GM21390 (cell line): Measurements from ENCODE around the gene REPS1.
"Not testable (repeated sequence)": the region's sequence is repeated elsewhere in the genome, so short reads cannot be mapped to it uniquely, and the experiment has no call there.

ENCODE experiments used
- ATAC-seq: cut with Tn5 transposase; IDR thresholded peaks from one replicate; pipeline ENCODE4 v1.9.1; 2021; ENCODE audit not compliant: unreplicated experiment

Gene REPS1, protein sequence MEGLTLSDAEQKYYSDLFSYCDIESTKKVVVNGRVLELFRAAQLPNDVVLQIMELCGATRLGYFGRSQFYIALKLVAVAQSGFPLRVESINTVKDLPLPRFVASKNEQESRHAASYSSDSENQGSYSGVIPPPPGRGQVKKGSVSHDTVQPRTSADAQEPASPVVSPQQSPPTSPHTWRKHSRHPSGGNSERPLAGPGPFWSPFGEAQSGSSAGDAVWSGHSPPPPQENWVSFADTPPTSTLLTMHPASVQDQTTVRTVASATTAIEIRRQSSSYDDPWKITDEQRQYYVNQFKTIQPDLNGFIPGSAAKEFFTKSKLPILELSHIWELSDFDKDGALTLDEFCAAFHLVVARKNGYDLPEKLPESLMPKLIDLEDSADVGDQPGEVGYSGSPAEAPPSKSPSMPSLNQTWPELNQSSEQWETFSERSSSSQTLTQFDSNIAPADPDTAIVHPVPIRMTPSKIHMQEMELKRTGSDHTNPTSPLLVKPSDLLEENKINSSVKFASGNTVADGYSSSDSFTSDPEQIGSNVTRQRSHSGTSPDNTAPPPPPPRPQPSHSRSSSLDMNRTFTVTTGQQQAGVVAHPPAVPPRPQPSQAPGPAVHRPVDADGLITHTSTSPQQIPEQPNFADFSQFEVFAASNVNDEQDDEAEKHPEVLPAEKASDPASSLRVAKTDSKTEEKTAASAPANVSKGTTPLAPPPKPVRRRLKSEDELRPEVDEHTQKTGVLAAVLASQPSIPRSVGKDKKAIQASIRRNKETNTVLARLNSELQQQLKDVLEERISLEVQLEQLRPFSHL

DNA sequence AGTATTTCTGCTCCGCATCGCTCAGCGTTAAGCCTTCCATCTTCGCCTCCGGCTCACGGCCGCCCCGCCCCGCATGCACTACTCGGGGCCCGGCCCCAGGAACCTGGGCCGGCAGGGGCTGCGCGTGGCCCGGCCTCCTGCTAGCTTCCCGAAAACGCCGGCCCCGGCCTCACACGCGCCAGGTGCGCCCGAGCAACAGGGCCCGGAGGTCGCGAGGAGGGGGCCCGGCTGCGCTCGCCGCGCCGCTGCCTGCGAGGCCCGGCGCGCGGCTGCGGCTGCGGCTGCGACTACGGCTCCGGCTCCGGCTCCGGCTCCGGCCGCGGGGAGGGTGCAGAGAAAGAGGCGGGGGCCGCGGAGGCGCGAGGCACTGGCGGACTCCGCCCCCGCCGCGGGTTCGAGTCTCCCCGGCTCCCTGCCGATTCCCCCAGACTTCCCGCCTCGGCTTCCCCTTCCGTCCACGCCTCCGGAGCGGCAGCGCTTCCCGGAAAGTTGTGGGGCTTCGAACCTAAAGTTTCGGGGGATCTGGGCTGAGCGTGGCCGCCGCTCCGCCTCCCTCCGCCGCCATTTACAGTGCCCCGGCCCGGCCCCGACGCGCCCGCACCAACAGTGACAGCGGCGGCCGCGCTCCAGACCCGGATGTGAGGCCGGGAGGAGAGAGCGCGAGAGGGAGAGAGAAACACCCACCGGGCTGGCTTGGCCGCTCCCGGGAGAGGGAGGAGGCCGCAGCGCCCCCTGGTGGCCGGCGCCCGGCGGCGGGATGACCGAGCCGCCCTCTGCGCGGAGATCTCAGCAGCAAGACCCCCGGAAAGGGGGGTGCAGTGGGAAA is at the start of gene REPS1:
Gene REPS1 (minus strand): TSS at position 611 of the 826 bp plus-strand sequence. CDS start 571 bp downstream, at position 40.
- peak; percentile 89 for ATAC-seq

DNA sequence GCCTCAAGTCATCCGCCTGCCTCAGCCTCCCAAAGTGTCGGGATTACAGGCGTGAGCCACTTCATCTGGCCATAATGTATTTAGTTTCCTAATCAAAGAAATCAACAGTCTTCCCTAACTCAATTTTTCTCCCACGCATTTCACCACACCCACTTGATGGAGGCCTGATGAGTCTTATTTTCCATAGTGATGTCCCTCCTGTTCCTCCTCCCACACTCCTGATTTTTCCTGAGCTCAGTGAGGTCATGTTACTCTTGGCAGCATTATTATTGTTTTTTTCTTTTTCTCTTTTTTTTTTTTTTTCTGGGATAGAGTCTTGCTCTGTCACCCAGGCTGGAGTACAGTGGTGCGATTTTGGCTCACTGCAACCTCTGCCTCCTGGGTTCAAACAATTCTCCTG is 49.4 kb upstream of the REPS1 start:
- ATAC-seq, result no peak

DNA sequence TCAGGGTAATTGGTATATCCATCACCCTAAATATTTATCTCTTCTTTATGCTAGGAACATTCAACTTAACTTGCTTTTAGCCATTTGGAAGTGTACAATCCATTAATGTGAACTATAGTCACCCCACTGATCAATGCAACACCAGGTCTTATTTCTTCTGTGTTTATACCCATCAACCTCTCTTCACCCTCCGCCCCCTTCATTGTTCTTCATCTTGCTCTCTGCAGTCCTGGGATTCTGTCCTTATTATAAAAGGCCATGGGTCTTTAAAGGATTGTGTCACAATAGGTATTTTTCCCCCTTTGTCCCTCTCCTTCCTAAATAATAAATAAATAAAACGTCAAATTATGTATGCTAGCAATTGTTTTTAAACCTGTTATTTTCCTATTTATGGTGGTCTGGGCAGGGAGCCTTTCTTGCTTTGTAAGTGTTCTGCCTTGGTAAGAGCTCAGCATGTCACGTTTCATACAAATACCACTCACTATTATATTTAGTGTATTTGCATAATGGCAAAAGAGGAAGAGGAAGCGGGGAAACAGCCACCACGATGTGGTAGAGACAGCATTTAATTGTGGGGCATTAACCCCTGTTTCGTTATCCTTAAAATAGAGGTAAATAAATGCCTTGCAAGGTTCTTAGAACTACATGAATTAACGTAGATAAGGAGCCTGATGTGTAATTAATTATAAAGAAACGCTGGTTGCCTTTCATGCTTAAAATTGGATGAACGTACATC is 42.3 kb upstream of the REPS1 start:
- ATAC-seq, result peak; percentile 38

DNA sequence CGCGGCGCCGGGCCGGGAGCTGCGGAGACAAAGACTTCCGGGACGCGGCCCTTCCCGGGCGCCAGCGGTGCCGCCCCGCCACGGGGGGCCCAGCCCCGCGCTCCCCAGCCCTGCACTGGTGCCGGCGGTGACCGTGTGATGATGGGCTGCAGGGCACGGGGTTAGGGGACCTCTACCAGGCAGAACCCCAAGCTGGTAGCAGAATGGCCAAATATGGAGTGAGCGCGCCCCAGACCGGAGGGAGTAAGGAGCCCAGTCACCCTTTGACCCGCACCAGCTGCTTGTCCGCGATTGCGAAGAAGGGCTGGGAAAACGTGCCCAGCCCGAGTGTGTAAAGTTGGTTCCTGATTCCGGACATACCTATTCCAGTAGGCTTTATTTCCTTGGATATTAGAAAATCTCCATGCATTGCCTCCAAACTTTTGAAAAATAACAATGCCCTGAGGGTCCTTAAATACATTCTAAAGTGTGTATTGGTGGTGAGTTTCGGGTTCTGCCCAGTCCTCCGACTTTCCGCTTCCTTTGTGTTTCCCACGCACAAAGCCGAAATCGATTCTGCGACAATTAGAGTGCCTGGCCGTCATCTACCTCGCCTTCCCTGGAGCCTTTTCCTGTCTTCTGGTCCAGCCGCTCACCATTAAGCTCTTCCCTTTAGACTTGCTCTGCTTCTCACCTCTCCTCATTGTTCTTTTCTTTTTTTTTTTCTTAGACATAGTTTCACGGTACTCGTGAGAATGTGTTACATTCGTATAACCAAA is 41.6 kb upstream of the REPS1 start:
- ATAC-seq, result peak; percentile 24

DNA sequence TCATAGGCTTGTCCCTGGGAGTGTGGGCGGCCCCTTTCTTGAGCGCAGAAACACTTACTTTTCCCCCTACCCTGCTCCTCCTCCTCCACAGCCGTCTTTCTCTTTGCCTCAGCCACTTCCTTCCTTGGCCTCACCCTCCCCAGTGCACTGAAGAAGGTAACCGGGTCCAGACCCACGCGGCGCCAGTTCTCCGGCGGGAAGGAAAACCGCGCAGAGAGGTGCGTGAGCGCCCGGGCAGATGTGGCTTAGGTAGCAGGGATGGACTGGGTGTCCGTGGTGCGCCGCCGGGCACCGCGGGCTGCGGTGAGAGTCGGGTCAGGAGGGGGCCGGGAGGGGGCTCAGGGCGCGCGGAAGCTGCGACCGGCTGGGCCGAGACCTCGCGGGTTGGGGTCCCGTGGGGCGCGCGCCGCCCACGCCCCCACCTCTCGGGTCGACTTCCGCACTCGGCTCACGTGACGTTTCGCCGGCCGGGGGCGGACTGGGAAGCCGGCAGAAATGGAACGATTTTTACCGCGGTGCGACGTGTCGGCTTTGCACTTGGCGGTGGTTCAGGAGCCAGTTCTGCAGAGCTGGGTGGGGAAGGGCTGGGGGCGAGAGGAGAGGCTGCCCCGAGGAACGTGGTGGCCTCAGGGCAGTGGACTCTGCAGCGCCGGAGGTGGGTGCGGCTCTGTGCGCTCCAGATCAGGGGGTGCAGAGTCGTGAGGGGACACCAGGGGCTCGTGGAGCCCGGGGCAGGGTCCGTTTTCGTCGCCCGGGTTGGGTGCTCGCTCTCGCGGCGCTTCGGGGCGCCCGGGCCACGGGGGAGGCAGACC is 40.8 kb upstream of the REPS1 start, which contains the start of gene ABRACL:
Gene ABRACL (plus strand): TSS at position 88 of the 812 bp plus-strand sequence. CDS start 5,416 bp downstream, outside the sequence.
- peak; percentile 61 for ATAC-seq

DNA sequence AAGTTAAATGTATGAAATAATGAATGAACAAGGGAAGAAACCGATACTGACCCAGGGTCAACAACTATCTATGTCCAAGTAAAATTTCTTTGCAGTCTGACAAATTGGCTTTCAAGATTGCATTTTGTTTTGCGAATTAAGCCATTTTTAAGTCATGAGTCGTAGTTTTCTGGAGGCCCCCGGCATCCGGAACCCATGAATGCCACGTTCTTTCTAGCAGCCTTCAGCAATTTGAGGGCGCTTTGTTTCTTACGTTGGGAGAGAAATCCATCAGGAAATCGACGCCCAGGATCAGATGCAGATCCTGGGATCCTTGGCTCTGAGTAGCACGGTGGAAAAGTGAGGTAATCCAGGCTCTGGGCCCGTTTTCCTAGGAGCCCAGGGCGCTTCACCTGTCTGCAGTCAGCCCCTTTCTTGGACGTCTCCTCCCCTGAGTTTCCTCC is 40.2 kb upstream of the REPS1 start:
- peak; percentile 3 for ATAC-seq

DNA sequence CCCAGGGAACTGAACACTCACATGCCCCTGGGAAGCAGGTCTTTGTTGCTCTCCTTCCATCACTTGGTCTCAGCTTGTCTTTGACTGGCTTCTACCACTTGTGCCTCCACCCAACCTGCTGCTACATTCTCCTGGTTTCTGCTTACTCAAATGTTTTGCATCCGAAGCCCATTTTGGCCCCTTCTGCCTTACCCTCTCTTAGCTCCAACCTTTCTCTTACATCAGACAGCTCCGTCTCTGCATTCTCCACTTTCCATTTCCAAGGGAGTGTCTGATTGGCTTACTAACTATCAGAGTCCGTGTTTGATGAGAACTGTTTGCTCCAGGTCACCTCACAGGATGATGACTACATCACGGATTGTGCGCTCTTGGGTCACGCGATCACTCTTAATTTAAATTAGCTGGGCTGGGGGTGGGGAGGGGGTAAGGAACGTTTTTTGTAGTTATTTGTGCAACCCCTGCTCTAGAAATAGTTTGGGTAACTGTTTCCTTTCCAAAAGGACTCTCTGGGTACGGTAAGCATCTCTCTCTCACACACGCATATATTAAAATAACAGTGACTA is 39.6 kb upstream of the REPS1 start:
- ATAC-seq, result peak; percentile 27

DNA sequence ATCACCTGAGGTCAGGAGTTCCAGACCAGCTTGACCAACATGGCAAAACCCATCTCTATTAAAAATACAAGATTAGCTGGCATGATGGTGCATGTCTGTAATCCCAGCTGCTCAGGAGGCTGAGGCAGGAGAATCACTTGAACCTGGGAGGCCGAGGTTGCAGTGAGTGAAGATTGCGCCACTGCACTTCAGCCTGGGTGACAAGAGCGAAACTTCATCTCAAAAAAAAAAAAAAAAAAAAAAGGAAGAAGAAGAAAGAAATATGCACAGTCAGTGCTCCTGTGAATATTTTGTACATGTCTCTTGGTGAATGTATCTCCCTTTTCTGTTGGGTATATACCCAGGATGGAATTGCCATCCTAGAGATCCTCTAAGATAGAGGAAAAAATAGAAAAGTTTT is 37.4 kb upstream of the REPS1 start:
- ATAC-seq, result not testable (repeated sequence)

DNA sequence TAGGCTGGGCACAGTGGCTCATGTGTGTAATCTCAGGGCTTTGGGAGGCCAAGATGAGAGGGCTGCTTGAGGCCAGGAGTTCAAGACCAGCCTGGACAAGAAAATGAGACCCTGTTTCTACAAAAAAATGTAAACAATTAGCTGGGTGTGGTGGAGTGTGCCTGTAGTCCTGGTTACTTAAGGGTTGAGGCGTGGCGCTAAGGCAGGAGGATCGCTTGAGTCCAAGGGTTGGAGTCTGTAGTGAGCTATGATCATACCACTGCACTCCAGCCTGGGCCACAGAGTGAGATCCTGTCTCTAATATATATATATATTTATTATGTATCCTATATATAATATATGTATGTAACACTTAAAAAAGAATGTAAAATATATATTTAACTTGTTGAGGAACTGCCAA is 32.6 kb upstream of the REPS1 start:
- ATAC-seq, result no peak

DNA sequence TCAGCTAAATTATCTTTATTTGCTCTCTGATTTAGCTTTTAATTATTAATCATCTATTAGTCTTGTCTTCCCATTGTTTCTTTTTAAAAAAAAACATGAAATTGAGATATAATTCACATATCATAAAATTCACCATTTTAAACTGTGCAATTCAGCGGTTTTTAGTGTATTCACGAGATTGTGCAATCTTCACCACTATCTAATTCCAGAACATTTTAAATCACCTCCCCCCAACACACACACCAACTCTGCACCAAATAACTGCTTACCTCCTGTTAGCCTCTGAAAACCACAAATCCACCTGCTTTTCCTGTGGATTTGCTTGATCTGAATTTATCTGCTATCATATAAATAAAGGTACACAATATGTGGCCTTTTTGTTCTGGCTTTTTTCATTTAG is 31.7 kb upstream of the REPS1 start:
- no peak for ATAC-seq

DNA sequence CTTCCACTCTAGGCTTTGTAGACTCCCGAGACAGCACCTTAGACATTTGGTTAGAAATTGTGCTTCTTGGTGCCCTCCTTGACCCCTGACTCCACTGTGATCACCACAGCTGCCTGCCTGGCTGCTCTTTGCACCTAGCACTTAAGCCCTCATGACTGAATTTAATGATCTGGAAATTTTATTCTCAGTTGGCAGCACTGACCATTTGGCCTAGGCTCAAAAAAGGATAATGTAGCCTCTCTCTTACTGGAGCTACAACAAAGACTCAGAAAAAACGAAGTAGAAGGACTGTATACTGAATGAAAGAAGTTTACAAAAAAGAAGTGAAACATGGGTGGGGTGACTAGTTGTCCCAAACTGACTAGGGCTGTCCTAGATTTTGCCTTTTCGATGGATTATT is 29.2 kb upstream of the REPS1 start:
- ATAC-seq, result no peak

DNA sequence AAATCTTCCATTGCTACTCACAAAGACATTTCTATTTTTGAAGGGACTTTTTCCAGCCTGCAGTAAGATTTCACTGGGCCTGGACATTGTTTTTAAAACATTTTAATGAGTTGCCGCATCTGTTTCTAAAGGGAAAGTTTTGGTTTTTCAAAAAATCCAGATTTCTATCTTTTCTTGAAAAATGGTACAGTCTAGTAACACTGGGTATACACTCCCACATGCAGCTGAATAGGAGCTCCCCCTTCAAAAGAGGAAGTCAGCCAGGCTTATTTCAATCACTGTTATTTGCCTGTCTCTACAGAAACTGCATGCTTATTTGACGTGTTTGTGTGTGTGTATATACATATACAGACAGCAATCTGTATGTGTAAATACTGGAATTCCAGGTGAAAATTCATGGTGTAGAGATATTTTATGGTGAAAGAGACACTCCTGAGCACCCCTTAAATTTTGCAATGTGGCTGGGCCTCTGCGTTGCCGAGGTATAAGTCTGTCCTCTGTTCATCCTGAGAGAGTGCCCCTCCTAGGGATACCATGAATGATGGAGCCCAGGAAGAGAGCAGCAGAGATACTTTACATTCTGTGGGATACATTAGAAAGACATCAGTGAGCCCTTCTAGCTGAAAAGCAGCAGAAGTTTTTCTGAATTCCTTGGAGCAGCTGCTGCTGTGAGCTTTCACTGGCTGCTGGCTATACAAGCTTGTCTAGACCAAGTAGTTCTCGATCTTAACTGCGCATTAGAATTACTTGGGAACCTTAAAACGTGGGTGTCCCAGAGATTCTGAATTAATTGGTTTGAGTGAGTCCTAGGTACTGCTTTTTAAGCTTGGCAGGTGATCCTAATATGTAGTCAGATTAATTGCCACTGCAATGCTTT is 28.5 kb upstream of the REPS1 start:
- ATAC-seq, result peak; percentile 90

DNA sequence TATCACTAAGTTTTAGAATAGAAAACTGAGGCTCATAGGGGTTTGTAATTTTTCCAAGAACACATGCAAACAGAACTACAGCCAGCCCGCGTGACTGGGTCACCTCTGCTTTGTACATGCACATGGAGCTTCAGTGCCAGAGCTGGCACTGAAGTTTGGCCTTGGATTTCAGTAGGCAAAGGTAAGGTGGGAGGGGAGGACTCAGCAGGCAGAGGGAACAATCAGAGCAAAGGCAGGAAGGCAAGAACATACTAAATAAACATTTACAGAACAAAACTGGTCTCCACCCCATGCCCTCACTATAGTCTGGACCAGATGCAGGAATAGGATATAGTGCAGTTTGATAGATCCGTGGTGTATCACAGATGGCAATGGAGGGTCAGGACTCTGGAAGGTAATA is 26.9 kb upstream of the REPS1 start:
- ATAC-seq, result no peak

DNA sequence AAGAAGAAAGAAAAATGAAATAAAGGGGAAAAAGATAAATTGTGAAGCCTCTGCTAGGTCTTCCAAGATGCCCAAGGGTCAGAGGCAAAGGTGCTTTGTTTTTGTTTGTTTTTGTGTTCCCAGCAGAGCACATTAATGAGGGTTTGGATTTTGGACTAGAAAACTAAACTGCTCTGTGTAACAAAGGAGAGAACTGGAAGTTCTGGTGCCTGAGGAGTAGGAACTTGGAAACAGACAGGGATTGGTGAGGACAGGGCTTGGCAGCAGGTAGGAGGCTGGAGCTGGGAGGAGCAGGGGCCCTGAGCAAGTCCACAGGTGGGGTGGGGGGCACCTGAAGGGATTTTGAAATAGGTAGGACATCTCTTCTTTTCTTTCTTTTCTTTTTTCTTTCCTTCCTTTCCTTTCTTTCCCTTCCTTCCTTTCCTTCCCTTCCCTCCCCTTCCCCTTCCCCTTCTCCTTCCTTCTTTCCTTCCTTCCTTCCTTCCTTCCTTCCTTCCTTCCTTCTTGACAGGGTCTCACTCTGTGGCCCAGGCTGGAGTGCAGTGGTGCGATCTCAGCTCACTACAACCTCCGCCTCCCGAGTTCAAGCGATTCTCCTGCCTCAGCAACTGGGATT is 25.2 kb upstream of the REPS1 start:
- no peak for ATAC-seq

DNA sequence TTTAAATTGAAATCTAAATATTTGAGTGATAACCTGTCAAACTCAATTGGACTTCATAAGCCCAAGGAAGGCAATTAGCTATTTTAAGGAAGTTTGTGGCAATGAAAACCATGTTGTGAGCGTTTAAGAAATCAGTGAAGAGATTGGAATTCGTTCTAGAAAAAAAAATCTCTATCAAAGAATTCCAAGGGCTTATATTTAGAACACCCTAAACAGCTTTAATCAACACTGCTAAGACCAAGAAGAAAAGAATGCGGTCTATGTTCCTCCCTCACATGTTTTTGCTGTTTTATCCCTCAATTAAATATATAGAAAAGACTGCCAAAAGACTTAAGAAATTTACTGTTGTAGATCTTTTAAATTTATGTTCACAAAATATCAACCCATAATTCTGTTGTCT is 23.9 kb upstream of the REPS1 start:
- no peak for ATAC-seq

DNA sequence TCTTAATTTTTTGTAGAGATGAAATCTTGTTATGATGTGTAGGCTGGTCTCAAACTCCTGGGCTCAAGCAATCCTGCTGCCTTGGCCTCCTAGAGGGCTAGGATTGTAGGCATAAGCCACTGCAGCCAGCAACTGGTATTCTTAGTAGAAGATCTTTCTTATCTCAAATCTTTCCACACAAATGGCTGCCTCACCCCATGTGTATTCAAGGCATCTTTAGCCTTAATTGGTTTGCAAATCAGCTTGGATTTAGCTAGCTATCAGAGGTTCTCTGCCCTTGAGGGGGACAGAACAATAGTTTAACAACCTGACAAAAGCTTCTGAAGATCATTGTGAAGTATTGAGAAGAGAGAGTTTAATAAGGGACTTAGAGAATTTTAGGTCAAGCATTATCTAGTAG is 22.6 kb upstream of the REPS1 start:
- ATAC-seq, result no peak

DNA sequence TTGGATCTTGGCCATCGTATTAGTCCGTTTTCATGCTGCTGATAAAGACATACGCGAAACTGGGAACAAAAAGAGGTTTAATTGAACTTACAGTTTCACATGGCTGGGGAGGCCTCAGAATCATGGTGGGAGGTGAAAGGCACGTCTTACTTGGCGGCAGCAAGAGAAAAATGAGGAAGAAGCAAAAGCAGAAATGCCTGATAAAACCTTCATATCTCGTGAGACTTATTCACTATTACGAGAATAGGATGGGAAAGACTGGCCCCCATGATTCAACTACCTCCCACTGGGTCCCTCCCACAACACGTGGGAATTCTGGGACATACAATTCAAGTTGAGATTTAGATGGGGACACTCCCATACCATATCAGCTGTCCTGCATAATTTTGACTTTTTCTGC is 20.1 kb upstream of the REPS1 start:
- no peak for ATAC-seq
